Motor neuron (in vitro differentiated cells): ENCODE measurements around the gene ADO. TPM values are rescaled to one million over a fixed set of nuclear protein-coding genes. Genes with fewer than 3 reads are reported as not detected.

Experiments used
- ATAC-seq, 8 experiments: fragments of 200-7000 bp; cut with Tn5 transposase; replicated peaks in 6 of 8; 2 replicates each; pipeline ENCODE4 v1.8.0; 2021; ENCODE audit warnings: mild to moderate bottlenecking in 8 of 8, moderate library complexity in 8 of 8
- H3K27ac ChIP-seq, 2 donors: fragments of 250-450 bp; sonication (Bioruptor Pico); 2 replicates each; pipeline ENCODE4 v1.9.0; 2021; ENCODE audit warnings: antibody characterized with exemption in 2 of 2, mild to moderate bottlenecking in 2 of 2, moderate library complexity in 1 of 2
- H3K4me1 ChIP-seq, 2 donors: fragments of 250-450 bp; sonication (Bioruptor Pico); replicated peaks in 1 of 2; 2 replicates each; pipeline ENCODE4 v1.6.1; 2021; ENCODE audit warnings: antibody characterized with exemption in 2 of 2, mild to moderate bottlenecking in 2 of 2, moderate library complexity in 1 of 2
- H3K4me3 ChIP-seq, 5 donors: fragments of 250-450 bp; sonication (Bioruptor Pico); 2 replicates each; pipeline ENCODE4 v1.9.0; 2021; ENCODE audit warnings: antibody characterized with exemption in 5 of 5, mild to moderate bottlenecking in 5 of 5, moderate library complexity in 4 of 5
- WGBS, 10 experiments: fragments of 450-650 bp; shearing (Covaris generic); methylation state at CpG; one replicate each; pipeline ENCODE4 v1.0.0; 2022; 5-methylcytosine and 5-hydroxymethylcytosine counted together
- in situ Hi-C, 9 experiments: fragments of 400-800 bp; cut with MboI; loops; one replicate each; pipeline ENCODE4 v1.15.0; 2021; ENCODE audit warnings: low sequenced_read_pairs in 9 of 9, low pct_unique_long_range_greater_than_20kb in 2 of 9; ENCODE audit not compliant: unreplicated experiment in 9 of 9
- total RNA-seq, 8 experiments: library from RNA; unstranded; fragments of 300-600 nt; gene quantifications; 2 replicates each; pipeline versions ENCODE4 v1.2.3 to v1.2.4, GENCODE V29; 2022

The ADO gene
- total RNA-seq, 8 experiments from 2014 or later = 17.6 to 34.2 (median 26.8) TPM

DNA sequence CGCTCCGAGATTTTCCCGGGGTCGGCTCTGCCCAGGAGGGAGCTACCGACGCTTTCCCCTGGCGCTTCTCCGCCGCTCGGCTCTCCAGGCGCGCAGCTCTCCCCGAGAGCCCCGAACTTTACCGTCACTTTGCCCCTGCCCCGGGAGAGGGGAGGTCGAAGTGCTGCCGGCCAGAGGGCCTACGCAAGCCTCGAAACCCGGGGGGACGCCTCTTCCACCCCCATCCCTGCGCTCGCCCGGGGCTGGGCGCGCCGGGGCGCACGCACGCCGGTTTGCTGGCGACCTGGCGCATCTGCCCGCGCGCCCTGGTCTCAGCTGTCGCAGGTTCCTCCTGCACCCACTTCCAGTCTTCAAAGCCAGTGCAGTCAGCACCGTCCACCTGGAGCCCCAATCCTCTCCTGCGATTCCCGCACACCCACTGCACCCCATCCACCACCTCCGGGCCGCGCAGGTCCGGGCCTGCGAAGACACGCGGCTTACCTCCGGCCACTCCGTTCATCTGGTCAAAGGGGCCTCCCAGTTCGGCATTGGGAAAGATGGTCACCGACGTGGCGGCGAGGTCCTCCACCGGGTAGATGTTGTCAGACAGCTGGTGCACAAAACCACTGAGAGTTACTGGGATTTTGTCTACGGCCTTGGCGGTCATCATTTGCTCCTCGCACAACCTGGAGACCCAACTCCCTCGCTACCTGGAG is 11.0 kb downstream of the ADO start:
- in situ Hi-C loops = loop anchor here in 4 of 9 experiments (10.0 to 25.0 kb wide), 2 partner anchors 203 to 269 kb away; no protein-coding TSS in a partner anchor
- Histone ChIP-seq H3K4me1 (peaks cover 7 to 20% of the 10 kb centered on the region in 2 donors), H3K4me3 (peak overlapping the region; percentile 65 to 97 (median 81)), H3K27ac (no peak overlapping the region)
- no peak for ATAC-seq
- WGBS, 10 experiments = 0 to 10% (median 0%) methylated on average over 2 to 13 of the region's 60 CpGs; no CpG with 5 or more reads in 7 of the 10 experiments

DNA sequence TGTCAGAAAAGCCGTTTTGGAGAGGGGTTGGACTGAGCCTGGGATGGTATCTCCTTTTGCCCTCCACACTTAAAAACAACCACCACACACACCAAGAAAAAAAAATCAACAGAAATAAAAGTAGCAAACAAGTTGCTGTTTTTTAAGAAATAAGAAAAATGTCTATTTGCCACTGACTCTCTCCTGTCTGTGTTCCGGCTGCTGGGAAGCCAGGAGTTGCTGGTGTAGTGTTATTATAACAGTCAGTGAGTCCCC is 11.5 kb downstream of the ADO start:
- H3K27ac ChIP-seq = no peak overlapping the region

DNA sequence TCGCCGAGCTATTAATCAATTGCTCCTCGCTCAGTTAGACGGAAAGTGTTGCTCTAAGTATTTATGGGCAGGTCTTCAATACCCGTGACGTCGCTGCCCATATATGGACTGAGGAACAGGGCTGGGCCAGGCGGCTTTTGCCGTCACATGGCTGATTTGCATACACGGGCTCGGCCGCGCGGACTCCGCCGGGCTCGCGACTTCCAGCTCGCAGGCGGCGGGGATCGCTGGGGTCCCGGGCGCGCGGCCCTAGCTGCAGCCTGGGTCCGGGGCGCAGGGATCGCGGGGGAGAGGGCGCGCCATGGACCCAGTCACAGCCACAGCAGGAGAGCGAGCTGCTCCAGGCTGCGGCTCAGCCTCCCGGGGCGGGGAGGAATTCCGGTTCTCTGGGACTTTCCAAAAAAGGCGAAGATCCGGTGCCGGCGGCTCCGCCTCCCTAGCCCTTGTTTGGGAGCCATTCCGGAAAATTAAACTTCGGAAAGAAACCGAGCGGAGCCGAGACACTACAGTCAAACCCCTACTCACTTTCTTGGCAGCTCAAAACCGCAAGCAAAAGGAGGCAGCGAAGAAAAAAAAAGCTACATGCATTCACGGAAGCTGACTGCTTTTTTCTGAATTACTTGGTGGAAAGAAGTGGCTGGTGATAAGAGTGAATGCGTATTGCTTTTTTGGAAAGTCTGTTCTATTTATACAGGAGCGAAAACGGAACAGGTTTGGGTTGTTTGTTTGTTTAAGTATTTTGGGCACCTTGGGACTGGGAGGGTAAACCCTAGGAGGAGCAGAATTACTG is 12.0 kb downstream of the ADO start, which contains the start of gene EGR2:
Gene EGR2, minus strand, starts transcription at position 36 of the 790 bp plus-strand sequence. CDS start 337 bp downstream, outside the sequence.
- H3K4me3 ChIP-seq = peak within 1 kb of the TSS; percentile 65 to 97 (median 81)
- ATAC-seq = peak; percentile 81 to 89 (median 84)
- H3K27ac ChIP-seq = peak within 1 kb of the TSS in 1 of 2 donors; percentile 43
- WGBS, 10 experiments = 0 to 2% (median 0%) methylated on average over 4 to 18 of the region's 53 CpGs; no CpG with 5 or more reads in 2 of the 10 experiments
- H3K4me1 ChIP-seq = peaks cover 7 to 20% of the 10 kb centered on the region in 2 donors
- in situ Hi-C loops = loop anchor here in 4 of 9 experiments (10.0 to 25.0 kb wide), 2 partner anchors 204 to 268 kb away; no protein-coding TSS in a partner anchor

More for the DNA sequence above, 11.5 kb downstream of the ADO start:
- peaks cover 7 to 20% of the 10 kb centered on the region in 2 donors for H3K4me1 ChIP-seq
- no peak for ATAC-seq
- peak overlapping the region; percentile 65 to 97 (median 81) for H3K4me3 ChIP-seq
- in situ Hi-C loops = loop anchor here in 4 of 9 experiments (10.0 to 25.0 kb wide), 2 partner anchors 204 to 269 kb away; no protein-coding TSS in a partner anchor
- WGBS, 10 experiments = 0% methylated on average over 1 to 2 of the region's 2 CpGs; no CpG with 5 or more reads in 4 of the 10 experiments

DNA sequence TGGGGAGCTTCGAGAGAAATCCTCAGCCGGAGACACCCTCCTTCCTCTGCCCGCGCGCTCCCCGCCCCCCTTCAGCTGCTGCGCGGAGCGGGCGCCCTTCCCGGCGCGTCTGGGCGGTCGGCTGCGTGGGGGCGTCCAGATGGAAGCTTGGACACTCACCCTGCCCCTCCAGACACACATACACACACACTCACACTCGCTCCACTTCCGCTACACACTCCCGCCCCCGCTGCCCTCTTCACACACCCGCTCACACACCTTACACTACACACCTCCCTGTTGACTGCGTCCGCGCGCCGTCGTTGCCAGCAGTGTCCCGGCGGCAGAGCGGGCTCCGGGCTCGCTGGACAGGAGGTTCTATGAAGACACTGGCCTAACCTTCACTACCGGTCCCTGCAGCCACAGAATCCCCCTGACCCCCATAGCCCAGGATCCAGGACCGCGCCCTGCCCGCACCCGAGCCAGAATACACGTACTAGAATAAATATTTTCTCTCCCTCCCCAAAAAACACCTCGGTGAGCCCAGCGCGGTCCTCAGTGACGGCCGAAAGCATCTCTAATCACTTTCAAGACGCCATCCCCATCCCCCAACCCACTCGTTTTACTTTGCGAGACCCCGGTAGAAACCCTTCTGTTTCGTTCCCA is 12.7 kb downstream of the ADO start:
- H3K4me1 ChIP-seq = peaks cover 7 to 20% of the 10 kb centered on the region in 2 donors
- H3K27ac ChIP-seq = no peak overlapping the region
- peak overlapping the region; percentile 65 to 97 (median 81) for H3K4me3 ChIP-seq
- ATAC-seq = peak in 5 of 8 experiments; percentile 2 to 7 (median 6)
- in situ Hi-C loops = loop anchor here in 4 of 9 experiments (10.0 to 25.0 kb wide), 2 partner anchors 205 to 268 kb away; no protein-coding TSS in a partner anchor
- 0 to 1% (median 0%) methylated on average over 1 to 17 of the region's 49 CpGs; no CpG with 5 or more reads in 4 of the 10 experiments for WGBS, 10 experiments

DNA sequence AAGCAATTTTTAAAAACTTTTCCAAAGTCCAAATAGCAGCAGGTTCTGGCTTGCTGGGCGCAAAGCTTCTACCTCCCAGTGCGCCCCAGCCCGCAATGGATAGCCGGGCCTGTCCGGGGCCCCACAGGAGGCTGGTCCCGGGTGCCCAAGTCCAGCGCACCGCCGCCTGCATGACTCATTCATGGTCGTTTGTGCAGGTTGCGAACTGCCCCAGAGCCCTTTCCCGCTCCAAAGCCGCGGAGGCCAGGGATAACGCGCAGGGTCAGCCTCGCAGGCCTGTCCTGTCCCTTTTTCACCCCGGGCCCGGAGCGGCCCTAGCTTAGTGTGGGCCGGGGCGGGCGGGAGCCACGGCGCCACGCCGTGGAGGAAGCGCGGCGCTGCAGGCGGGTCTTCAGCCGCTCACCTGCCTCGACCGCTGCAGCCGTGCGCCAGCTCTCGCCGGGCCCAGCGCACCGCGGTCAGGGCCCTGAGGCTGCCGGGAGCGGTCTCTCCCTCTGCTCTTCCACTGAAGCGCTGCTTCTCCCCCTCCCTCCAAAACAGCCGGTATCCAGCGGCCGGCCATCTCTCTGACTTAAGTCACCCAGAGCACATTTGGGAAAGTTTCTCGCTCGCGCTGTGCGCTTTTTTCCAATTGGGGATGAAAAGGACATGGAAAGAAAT is 13.4 kb downstream of the ADO start:
- in situ Hi-C loops = loop anchor here in 4 of 9 experiments (10.0 to 25.0 kb wide), 2 partner anchors 206 to 267 kb away; no protein-coding TSS in a partner anchor
- 0 to 3% (median 0%) methylated on average over 1 to 6 of the region's 51 CpGs; no CpG with 5 or more reads in 5 of the 10 experiments for WGBS, 10 experiments
- Histone ChIP-seq H3K4me3 (peak overlapping the region; percentile 65 to 97 (median 81)), H3K4me1 (peaks cover 7 to 20% of the 10 kb centered on the region in 2 donors), H3K27ac (no peak overlapping the region)
- ATAC-seq = peak; percentile 12 to 75 (median 66)

DNA sequence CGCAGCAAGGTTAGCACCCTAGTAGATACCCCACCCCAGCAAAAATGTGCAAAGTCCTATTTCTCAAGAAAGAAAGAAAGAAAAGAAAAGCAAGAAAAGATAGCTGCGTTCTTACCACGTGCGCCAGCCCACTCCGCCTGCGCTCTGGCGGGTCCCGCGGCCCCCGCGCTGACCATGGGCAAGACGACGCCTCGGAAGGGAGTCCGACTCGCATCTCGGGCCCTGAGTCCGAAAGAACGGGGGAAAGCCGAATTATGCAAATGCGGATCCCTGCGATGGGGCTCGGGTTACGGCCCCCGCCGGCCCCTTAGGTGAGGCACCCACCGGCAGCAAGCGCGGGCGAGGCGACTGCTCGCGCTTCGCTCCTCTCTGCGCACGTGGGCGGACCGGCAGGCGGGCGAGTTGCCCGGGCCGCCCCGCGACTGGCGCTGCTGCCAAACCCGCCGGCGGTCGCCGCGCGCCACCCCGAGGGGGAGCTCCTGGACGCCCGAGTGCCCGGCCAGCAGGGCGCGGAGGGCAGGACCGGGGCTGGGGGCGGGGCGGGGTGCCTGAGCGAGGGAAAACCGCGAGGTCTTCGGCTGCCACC is 14.0 kb downstream of the ADO start:
- Histone ChIP-seq H3K4me1 (peaks cover 7 to 20% of the 10 kb centered on the region in 2 donors), H3K27ac (no peak overlapping the region), H3K4me3 (peak overlapping the region; percentile 65 to 97 (median 81))
- peak in 2 of 8 experiments; percentile 1 to 3 for ATAC-seq
- in situ Hi-C loops = loop anchor here in 4 of 9 experiments (10.0 to 25.0 kb wide), 2 partner anchors 206 to 266 kb away; no protein-coding TSS in a partner anchor
- 0 to 11% (median 0%) methylated on average over 1 to 18 of the region's 65 CpGs; no CpG with 5 or more reads in 3 of the 10 experiments for WGBS, 10 experiments

GRCh38 chr10:62819141-62819920 is 14.8 kb downstream of the ADO start:
- WGBS, 10 experiments = 52 to 100% (median 75%) methylated on average over 1 to 15 of the region's 19 CpGs; no CpG with 5 or more reads in 1 of the 10 experiments
- H3K4me3 ChIP-seq = peak overlapping the region in 1 of 5 donors; percentile 97
- no peak overlapping the region for H3K27ac ChIP-seq
- ATAC-seq = no peak
- in situ Hi-C loops = loop anchor here in 4 of 9 experiments (10.0 to 25.0 kb wide), 2 partner anchors 207 to 265 kb away; no protein-coding TSS in a partner anchor
- H3K4me1 ChIP-seq = peaks cover 7 to 20% of the 10 kb centered on the region in 2 donors

- in situ Hi-C loops = loop anchor here in 3 of 9 experiments (25.0 kb wide), 1 partner anchor 208 kb away; no protein-coding TSS in a partner anchor
- WGBS, 10 experiments = 50 to 100% (median 78%) methylated on average over 1 to 5 of the region's 5 CpGs; no CpG with 5 or more reads in 1 of the 10 experiments
Observed at GRCh38 chr10:62820586-62820985, 16.1 kb downstream of the ADO start.

DNA sequence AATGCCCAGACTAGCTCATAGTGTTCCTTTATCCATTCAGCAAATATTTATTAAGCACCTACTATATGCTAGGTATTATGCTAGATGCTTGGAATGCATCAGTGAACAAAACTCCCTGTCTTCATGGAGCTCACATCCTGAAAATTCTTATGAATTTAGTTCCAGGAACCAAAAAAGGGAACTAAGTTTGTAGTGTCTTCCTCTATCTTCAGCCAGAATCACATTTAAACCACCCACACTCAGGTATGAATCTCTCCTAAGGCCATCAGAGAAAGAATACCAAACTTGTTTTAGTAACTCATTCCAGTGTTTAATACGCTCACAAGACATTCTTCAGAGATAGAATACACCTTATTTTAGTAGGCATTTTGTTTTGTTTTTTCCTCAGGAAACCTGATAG is 21.8 kb downstream of the ADO start:
- H3K4me1 ChIP-seq = peaks cover 0 to 2% of the 10 kb centered on the region in 2 donors
- no peak for ATAC-seq
- in situ Hi-C loops = no loop called here
- no peak overlapping the region for H3K27ac ChIP-seq
- 60 to 100% (median 69%) methylated on average over 1 of the region's 1 CpG; no CpG with 5 or more reads in 2 of the 10 experiments for WGBS, 10 experiments
- H3K4me3 ChIP-seq = no peak overlapping the region

More at GRCh38 chr10:62820586-62820985, 16.1 kb downstream of the ADO start:
- ATAC-seq = no peak
- peaks cover 3 to 16% of the 10 kb centered on the region in 2 donors for H3K4me1 ChIP-seq
- H3K27ac ChIP-seq = no peak overlapping the region
- H3K4me3 ChIP-seq = no peak overlapping the region

GRCh38 chr10:62829622-62830021 is 25.1 kb downstream of the ADO start:
- in situ Hi-C loops = no loop called here
- peaks cover 0 to 2% of the 10 kb centered on the region in 2 donors for H3K4me1 ChIP-seq
- H3K4me3 ChIP-seq = no peak overlapping the region
- WGBS, 10 experiments = 14 to 100% (median 80%) methylated on average over 1 to 2 of the region's 2 CpGs; no CpG with 5 or more reads in 1 of the 10 experiments
- H3K27ac ChIP-seq = no peak overlapping the region
- no peak for ATAC-seq

DNA sequence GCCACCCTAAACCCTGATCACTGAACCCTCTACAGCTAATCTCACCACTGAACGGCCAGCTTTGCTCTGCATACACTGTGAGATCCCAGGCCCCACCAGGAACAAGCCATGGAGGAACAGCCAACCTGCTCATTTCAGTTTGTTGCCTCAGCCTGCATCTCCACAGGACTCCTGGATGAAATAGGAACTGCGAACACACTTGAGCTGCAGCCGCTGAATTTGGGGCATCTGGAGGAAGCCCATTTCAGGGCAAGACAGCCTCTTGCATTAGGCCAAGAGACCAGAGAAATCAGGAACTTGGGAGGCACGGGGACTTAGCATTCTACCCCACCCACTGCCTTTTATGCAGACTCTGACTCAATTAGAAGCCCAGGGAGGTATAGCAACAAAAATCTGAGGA is 26.2 kb downstream of the ADO start:
- 0 to 100% (median 39%) methylated on average over 1 to 3 of the region's 4 CpGs; no CpG with 5 or more reads in 2 of the 10 experiments for WGBS, 10 experiments
- peak in 2 of 8 experiments; percentile 69 to 78 for ATAC-seq
- in situ Hi-C loops = no loop called here
- Histone ChIP-seq H3K27ac (no peak overlapping the region), H3K4me3 (no peak overlapping the region), H3K4me1 (peaks cover 0 to 2% of the 10 kb centered on the region in 2 donors)
